Activated naive CD4-positive, alpha-beta T cell treated with Interleukin-2 at 50 U/mL for 16 hours (primary cell): Measurements from ENCODE around the gene XK.
"Not testable (repeated sequence)": the region's sequence is repeated elsewhere in the genome, so short reads cannot be mapped to it uniquely, and the experiment has no call there.

ENCODE experiments used
- DNase-seq: peaks from one replicate; pipeline ENCODE4 v3.0.0-alpha.2; 2020

XK gene

GRCh38 chrX:37759351-37759750, 73.8 kb downstream of the XK start:
- no peak for DNase-seq

- DNase-seq, result no peak
Observed at GRCh38 chrX:37759878-37760418, 74.4 kb downstream of the XK start.

- no peak for DNase-seq
Observed at GRCh38 chrX:37763400-37763799, 77.8 kb downstream of the XK start.

- no peak for DNase-seq
Observed at GRCh38 chrX:37765507-37765906, 79.9 kb downstream of the XK start.

- DNase-seq, result no peak
Observed at GRCh38 chrX:37767430-37767829, 81.8 kb downstream of the XK start.

GRCh38 chrX:37768866-37769265, 83.3 kb downstream of the XK start:
- not testable (repeated sequence) for DNase-seq

GRCh38 chrX:37776283-37776986, 90.8 kb downstream of the XK start:
- DNase-seq, result no peak

GRCh38 chrX:37776987-37777325, 91.4 kb downstream of the XK start:
- no peak for DNase-seq

GRCh38 chrX:37779857-37780256, 94.3 kb downstream of the XK start, which contains the start of gene CYBB:
Gene CYBB (plus strand): TSS chrX:37780059. CDS start chrX:37780078, 19 bp downstream.
- no peak for DNase-seq

- DNase-seq, result no peak
Observed at GRCh38 chrX:37781081-37781480, 95.5 kb downstream of the XK start.
